H1 (cell line): ENCODE measurements around the gene TUT7.

Experiments
- BRCA1 ChIP-seq: IDR thresholded peaks from 2 replicates; pipeline ENCODE4 v1.6.1; 2012; ENCODE audit warnings: low read depth, low read length, improper control_type of control experiment
- CTCF ChIP-seq, 3 experiments: IDR thresholded peaks; 1 replicate in 2 of 3; 2 replicates in 1 of 3; pipeline versions ENCODE4 v1.5.1 to v1.6.1; 2011; ENCODE audit warnings: low read length in 3 of 3, mild to moderate bottlenecking in 3 of 3, inconsistent platforms in 2 of 3, low read depth in 1 of 3, moderate library complexity in 1 of 3; ENCODE audit not compliant: insufficient read depth in 1 of 3; ENCODE audit errors: control extremely low read depth in 1 of 3
- JUN ChIP-seq: IDR thresholded peaks from 2 replicates; pipeline ENCODE4 v1.6.1; 2011; ENCODE audit warnings: low read depth, mild to moderate bottlenecking, improper control_type of control experiment, low read length
- KDM5A ChIP-seq: fragments of 200-600 bp; IDR thresholded peaks from 2 replicates; pipeline ENCODE4 v1.7.1; 2012; ENCODE audit warnings: mild to moderate bottlenecking, low read length, inconsistent platforms, mixed read lengths
- POLR2A ChIP-seq, 2 experiments: IDR thresholded peaks; 1 replicate in 1 of 2; 2 replicates in 1 of 2; pipeline ENCODE4 v1.6.1; 2011; ENCODE audit warnings: low read depth in 2 of 2, low read length in 2 of 2, mild to moderate bottlenecking in 2 of 2; ENCODE audit errors: control extremely low read depth in 1 of 2
- POLR2AphosphoS5 ChIP-seq: IDR thresholded peaks from 2 replicates; pipeline ENCODE4 v1.6.1; 2011; ENCODE audit warnings: low read depth, low read length
- RAD21 ChIP-seq, 2 experiments: IDR thresholded peaks in 1 of 2; conservative IDR thresholded peaks in 1 of 2; 2 replicates each; pipeline ENCODE4 v1.6.1; 2011; ENCODE audit warnings: low read depth in 2 of 2, low read length in 2 of 2, improper control_type of control experiment in 1 of 2, inconsistent platforms in 1 of 2, mild to moderate bottlenecking in 1 of 2, moderate library complexity in 1 of 2

- TF ChIP-seq KDM5A (no peak), JUN (no peak), RAD21 (IDR thresholded peaks at IDR 0.05 in 1 of 2, conservative IDR thresholded peaks at IDR 0.05 in 1 of 2; ENCODE audit: low read depth in 2 of 2, low read length in 2 of 2) (no peak), POLR2A (IDR thresholded peaks at IDR 0.05; ENCODE audit: control extremely low read depth in 1 of 2, low read depth in 2 of 2, low read length in 2 of 2) (no peak), BRCA1 (no peak), CTCF (IDR thresholded peaks at IDR 0.05; ENCODE audit: control extremely low read depth in 1 of 3, insufficient read depth in 1 of 3, low read depth in 1 of 3, low read length in 3 of 3) (no peak), POLR2AphosphoS5 (no peak)
Measured at GRCh38 chr9:86396412-86396811, 42.2 kb upstream of the TUT7 start.
